ENCODE measurements around the gene MYO9B.

MYO9B gene

GRCh38 chr19:17128403-17128802 lies 52.8 kb downstream of the MYO9B start:
- Histone ChIP-seq H3F3A (ENCODE audit: insufficient read depth) (peaks cover 42% of the 10 kb centered on the region), H3K9me2 (replicated peaks; ENCODE audit: insufficient read depth, low read length) (no peaks in the 10 kb centered on the region), H3K79me2 (ENCODE audit: insufficient read depth, low read length) (peaks cover 23% of the 10 kb centered on the region), H3K4me2 (ENCODE audit: low read depth, low read length, poor library complexity, severe bottlenecking) (no peak overlapping the region), H3K9me3 (ENCODE audit: insufficient read depth, low read length) (no peaks in the 10 kb centered on the region), H3K36me3 (ENCODE audit: low read length) (no peaks in the 10 kb centered on the region), H3K9ac (ENCODE audit: low read length) (no peak overlapping the region), H3K27ac (ENCODE audit: low read depth, low read length) (no peak overlapping the region; the same call in 1 of the 2 replicates), H3K4me3 (ENCODE audit: insufficient read depth, low read length, poor library complexity, severe bottlenecking) (no peak overlapping the region), H3K27me3 (ENCODE audit: low read length) (no peaks in the 10 kb centered on the region), H2AFZ (ENCODE audit: low read depth, low read length, severe bottlenecking) (no peak overlapping the region), H4K20me1 (ENCODE audit: low read depth, low read length) (no peaks in the 10 kb centered on the region)
- no peak for TF ChIP-seq CTCF (IDR thresholded peaks at IDR 0.05; ENCODE audit: insufficient read depth, low read length, poor library complexity, severe bottlenecking)
- no peak for TF ChIP-seq EZH2phosphoT487 (conservative IDR thresholded peaks at IDR 0.05; ENCODE audit: low read length)

- Histone ChIP-seq H3K9me2 (replicated peaks; ENCODE audit: insufficient read depth, low read length) (no peaks in the 10 kb centered on the region), H3K27ac (ENCODE audit: low read depth, low read length) (peak overlapping the region; percentile 27; the same call in 1 of the 2 replicates), H3K4me3 (ENCODE audit: insufficient read depth, low read length, poor library complexity, severe bottlenecking) (no peak overlapping the region), H3K36me3 (ENCODE audit: low read length) (no peaks in the 10 kb centered on the region), H3K79me2 (ENCODE audit: insufficient read depth, low read length) (peaks cover 23% of the 10 kb centered on the region), H3F3A (ENCODE audit: insufficient read depth) (peaks cover 40% of the 10 kb centered on the region), H4K20me1 (ENCODE audit: low read depth, low read length) (no peaks in the 10 kb centered on the region), H3K9ac (ENCODE audit: low read length) (no peak overlapping the region), H3K27me3 (ENCODE audit: low read length) (no peaks in the 10 kb centered on the region), H3K4me2 (ENCODE audit: low read depth, low read length, poor library complexity, severe bottlenecking) (no peak overlapping the region), H2AFZ (ENCODE audit: low read depth, low read length, severe bottlenecking) (no peak overlapping the region), H3K9me3 (ENCODE audit: insufficient read depth, low read length) (no peaks in the 10 kb centered on the region)
- no peak for TF ChIP-seq CTCF (IDR thresholded peaks at IDR 0.05; ENCODE audit: insufficient read depth, low read length, poor library complexity, severe bottlenecking)
- no peak for TF ChIP-seq EZH2phosphoT487 (conservative IDR thresholded peaks at IDR 0.05; ENCODE audit: low read length)
Observed at GRCh38 chr19:17128820-17129219, 53.2 kb downstream of the MYO9B start.

GRCh38 chr19:17129377-17129776 lies 53.8 kb downstream of the MYO9B start:
- Histone ChIP-seq H3K9me3 (ENCODE audit: insufficient read depth, low read length) (no peaks in the 10 kb centered on the region), H3K9me2 (replicated peaks; ENCODE audit: insufficient read depth, low read length) (no peaks in the 10 kb centered on the region), H3K36me3 (ENCODE audit: low read length) (no peaks in the 10 kb centered on the region), H3K79me2 (ENCODE audit: insufficient read depth, low read length) (peaks cover 19% of the 10 kb centered on the region), H3F3A (ENCODE audit: insufficient read depth) (peaks cover 41% of the 10 kb centered on the region), H3K27ac (ENCODE audit: low read depth, low read length) (peak overlapping the region; percentile 27; the same call in 1 of the 2 replicates), H3K27me3 (ENCODE audit: low read length) (no peaks in the 10 kb centered on the region), H4K20me1 (ENCODE audit: low read depth, low read length) (no peaks in the 10 kb centered on the region), H3K9ac (ENCODE audit: low read length) (no peak overlapping the region), H2AFZ (ENCODE audit: low read depth, low read length, severe bottlenecking) (no peak overlapping the region), H3K4me3 (ENCODE audit: insufficient read depth, low read length, poor library complexity, severe bottlenecking) (no peak overlapping the region), H3K4me2 (ENCODE audit: low read depth, low read length, poor library complexity, severe bottlenecking) (no peak overlapping the region)
- no peak for TF ChIP-seq EZH2phosphoT487 (conservative IDR thresholded peaks at IDR 0.05; ENCODE audit: low read length)
- no peak for TF ChIP-seq CTCF (IDR thresholded peaks at IDR 0.05; ENCODE audit: insufficient read depth, low read length, poor library complexity, severe bottlenecking)
